DOHH2 (cell line): ENCODE data around the gene PCDH9.

Experiments
- EZH2phosphoT487 ChIP-seq: fragments of 200-600 bp; sonication (generic); IDR thresholded peaks from 2 replicates; pipeline ENCODE4 v1.6.1; 2017; ENCODE audit warnings: borderline replicate concordance, mild to moderate bottlenecking, antibody characterized with exemption, low read length, moderate library complexity, mixed read lengths
- TF ChIP-seq, protein P1 (sequence below): fragments of 200-600 bp; sonication (generic); IDR thresholded peaks from one replicate; pipeline ENCODE4 v1.5.1; 2014; ENCODE audit warnings: antibody characterized with exemption, mild to moderate bottlenecking, low read depth, low read length; ENCODE audit not compliant: poor library complexity, severe bottlenecking

DNA sequence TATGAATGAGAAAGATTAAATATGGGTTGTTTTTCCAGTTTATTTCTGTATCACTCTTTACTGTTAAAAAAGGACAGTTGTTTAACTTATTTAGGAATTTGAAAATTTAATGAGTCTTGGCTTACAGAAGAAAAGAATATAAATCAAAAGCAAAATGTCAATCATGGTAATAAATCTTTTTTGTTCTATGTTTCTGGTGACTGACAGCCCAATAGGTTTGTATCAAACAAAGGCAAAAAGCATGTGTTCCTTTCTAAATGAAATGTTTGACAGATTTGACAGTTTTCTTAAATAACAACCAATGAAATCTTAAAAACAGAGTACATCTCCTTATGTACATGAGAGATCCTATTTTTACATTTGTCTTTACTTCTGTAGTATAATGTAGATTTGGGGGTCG is 11.0 kb downstream of the PCDH9 start:
- TF ChIP-seq, protein P1, sequence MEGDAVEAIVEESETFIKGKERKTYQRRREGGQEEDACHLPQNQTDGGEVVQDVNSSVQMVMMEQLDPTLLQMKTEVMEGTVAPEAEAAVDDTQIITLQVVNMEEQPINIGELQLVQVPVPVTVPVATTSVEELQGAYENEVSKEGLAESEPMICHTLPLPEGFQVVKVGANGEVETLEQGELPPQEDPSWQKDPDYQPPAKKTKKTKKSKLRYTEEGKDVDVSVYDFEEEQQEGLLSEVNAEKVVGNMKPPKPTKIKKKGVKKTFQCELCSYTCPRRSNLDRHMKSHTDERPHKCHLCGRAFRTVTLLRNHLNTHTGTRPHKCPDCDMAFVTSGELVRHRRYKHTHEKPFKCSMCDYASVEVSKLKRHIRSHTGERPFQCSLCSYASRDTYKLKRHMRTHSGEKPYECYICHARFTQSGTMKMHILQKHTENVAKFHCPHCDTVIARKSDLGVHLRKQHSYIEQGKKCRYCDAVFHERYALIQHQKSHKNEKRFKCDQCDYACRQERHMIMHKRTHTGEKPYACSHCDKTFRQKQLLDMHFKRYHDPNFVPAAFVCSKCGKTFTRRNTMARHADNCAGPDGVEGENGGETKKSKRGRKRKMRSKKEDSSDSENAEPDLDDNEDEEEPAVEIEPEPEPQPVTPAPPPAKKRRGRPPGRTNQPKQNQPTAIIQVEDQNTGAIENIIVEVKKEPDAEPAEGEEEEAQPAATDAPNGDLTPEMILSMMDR: no peak
- no peak for TF ChIP-seq EZH2phosphoT487
